GM12892 (cell line): ENCODE measurements around the gene COX4I1.

Experiments used
- POLR2A ChIP-seq: IDR thresholded peaks from 2 replicates; pipeline ENCODE4 v1.6.1; 2011; ENCODE audit warnings: low read depth, low read length, control low read depth
- POLR2AphosphoS5 ChIP-seq: IDR thresholded peaks from 2 replicates; pipeline ENCODE4 v1.6.1; 2011; ENCODE audit warnings: low read depth, low read length, control low read depth
- TAF1 ChIP-seq: IDR thresholded peaks from 2 replicates; pipeline ENCODE4 v1.6.1; 2011; ENCODE audit warnings: low read depth, mild to moderate bottlenecking, control low read depth, low read length, borderline replicate concordance

GRCh38 chr16:85762970-85763369 lies 36.5 kb upstream of the COX4I1 start:
- TF ChIP-seq POLR2A: no peak
- TF ChIP-seq POLR2AphosphoS5: no peak
- no peak for TF ChIP-seq TAF1
